ENCODE results near the gene THSD4. TPM values are rescaled to one million over a fixed set of nuclear protein-coding genes. Genes with fewer than 3 reads are reported as not detected.

Gene THSD4
- total and polyA plus RNA-seq, 3 experiments from 2014 or later, result not detected

GRCh38 chr15:71821547-71822129 is 706.4 kb downstream of the THSD4 start:
- ChIA-PET POLR2A (no interaction called here), CTCF (no interaction called here)
- H3K27ac Mint-ChIP-seq, result no peak overlapping the region
- Histone ChIP-seq H3K4me3 (ENCODE audit: low read length) (no peak overlapping the region), H3K27ac (ENCODE audit: low read depth, low read length) (no peak overlapping the region), H3K9me3 (ENCODE audit: low read length) (peaks cover 5% of the 10 kb centered on the region), H3K27me3 (ENCODE audit: insufficient read depth, low read length, poor library complexity, severe bottlenecking) (no peaks in the 10 kb centered on the region), H3K4me1 (ENCODE audit: insufficient read depth, low read length) (no peaks in the 10 kb centered on the region), H3K36me3 (ENCODE audit: insufficient read depth, low read length) (no peaks in the 10 kb centered on the region)
- H3K4me3 Mint-ChIP-seq, result no peak overlapping the region
- no peaks in the 10 kb centered on the region for H3K4me1 Mint-ChIP-seq
- peaks cover 31 to 65% (median 47%) of the 10 kb centered on the region in 3 donors for H3K36me3 Mint-ChIP-seq
- H3K27me3 Mint-ChIP-seq, result peaks cover 0 to 3% of the 10 kb centered on the region in 2 donors
- peaks cover 22 to 64% (median 41%) of the 10 kb centered on the region in 5 donors for H3K9me3 Mint-ChIP-seq
- no peak for DNase-seq

GRCh38 chr15:71822890-71823630 is 707.8 kb downstream of the THSD4 start:
- Mint-ChIP-seq H3K27ac (peak overlapping the region in 1 of 8 donors; percentile 60), H3K4me1 (no peaks in the 10 kb centered on the region), H3K9me3 (peaks cover 24 to 65% (median 41%) of the 10 kb centered on the region in 5 donors), H3K27me3 (no peaks in the 10 kb centered on the region), H3K36me3 (peaks cover 44 to 76% (median 62%) of the 10 kb centered on the region in 3 donors), H3K4me3 (no peak overlapping the region)
- Histone ChIP-seq H3K4me1 (ENCODE audit: insufficient read depth, low read length) (no peaks in the 10 kb centered on the region), H3K27me3 (ENCODE audit: insufficient read depth, low read length, poor library complexity, severe bottlenecking) (no peaks in the 10 kb centered on the region), H3K9me3 (ENCODE audit: low read length) (peaks cover 5% of the 10 kb centered on the region), H3K4me3 (ENCODE audit: low read length) (no peak overlapping the region), H3K36me3 (ENCODE audit: insufficient read depth, low read length) (peaks cover 14% of the 10 kb centered on the region), H3K27ac (ENCODE audit: low read depth, low read length) (no peak overlapping the region)
- ChIA-PET POLR2A (no interaction called here), CTCF (no interaction called here)
- no peak for DNase-seq

GRCh38 chr15:71823801-71824200 is 708.5 kb downstream of the THSD4 start:
- H3K27me3 ChIP-seq (ENCODE audit: insufficient read depth, low read length, poor library complexity, severe bottlenecking), result no peaks in the 10 kb centered on the region
- no peaks in the 10 kb centered on the region for H3K4me1 ChIP-seq (ENCODE audit: insufficient read depth, low read length)
- Mint-ChIP-seq H3K27ac (peak overlapping the region in 1 of 8 donors; percentile 60), H3K4me1 (no peaks in the 10 kb centered on the region), H3K4me3 (no peak overlapping the region), H3K27me3 (no peaks in the 10 kb centered on the region), H3K9me3 (peaks cover 22 to 59% (median 41%) of the 10 kb centered on the region in 5 donors), H3K36me3 (peaks cover 49 to 82% (median 69%) of the 10 kb centered on the region in 3 donors)
- H3K9me3 ChIP-seq (ENCODE audit: low read length), result peaks cover 5% of the 10 kb centered on the region
- no peak overlapping the region for H3K27ac ChIP-seq (ENCODE audit: low read depth, low read length)
- no peak for DNase-seq
- H3K4me3 ChIP-seq (ENCODE audit: low read length), result no peak overlapping the region
- CTCF ChIA-PET, result no interaction called here
- H3K36me3 ChIP-seq (ENCODE audit: insufficient read depth, low read length), result peaks cover 14% of the 10 kb centered on the region
- POLR2A ChIA-PET, result no interaction called here

- Histone ChIP-seq H3K27ac (ENCODE audit: low read depth, low read length) (no peak overlapping the region), H3K9me3 (ENCODE audit: low read length) (peaks cover 5% of the 10 kb centered on the region), H3K36me3 (ENCODE audit: insufficient read depth, low read length) (peaks cover 19% of the 10 kb centered on the region), H3K4me1 (ENCODE audit: insufficient read depth, low read length) (no peaks in the 10 kb centered on the region), H3K27me3 (ENCODE audit: insufficient read depth, low read length, poor library complexity, severe bottlenecking) (no peaks in the 10 kb centered on the region), H3K4me3 (ENCODE audit: low read length) (no peak overlapping the region)
- peaks cover 60 to 93% (median 83%) of the 10 kb centered on the region in 3 donors for H3K36me3 Mint-ChIP-seq
- CTCF ChIA-PET, result no interaction called here
- H3K4me1 Mint-ChIP-seq, result no peaks in the 10 kb centered on the region
- no peak for DNase-seq
- no peak overlapping the region for H3K27ac Mint-ChIP-seq
- no peaks in the 10 kb centered on the region for H3K27me3 Mint-ChIP-seq
- peaks cover 22 to 50% (median 33%) of the 10 kb centered on the region in 5 donors for H3K9me3 Mint-ChIP-seq
- H3K4me3 Mint-ChIP-seq, result no peak overlapping the region
- POLR2A ChIA-PET, result no interaction called here
Measured at GRCh38 chr15:71825021-71825730, 709.9 kb downstream of the THSD4 start.

GRCh38 chr15:71826196-71826595 is 710.9 kb downstream of the THSD4 start:
- Mint-ChIP-seq H3K4me1 (no peaks in the 10 kb centered on the region), H3K27ac (no peak overlapping the region), H3K9me3 (peaks cover 22 to 43% (median 26%) of the 10 kb centered on the region in 5 donors), H3K4me3 (no peak overlapping the region), H3K36me3 (peaks cover 64 to 87% (median 87%) of the 10 kb centered on the region in 3 donors), H3K27me3 (no peaks in the 10 kb centered on the region)
- H3K27me3 ChIP-seq (ENCODE audit: insufficient read depth, low read length, poor library complexity, severe bottlenecking), result no peaks in the 10 kb centered on the region
- CTCF ChIA-PET, result no interaction called here
- DNase-seq, result no peak
- peaks cover 19% of the 10 kb centered on the region for H3K36me3 ChIP-seq (ENCODE audit: insufficient read depth, low read length)
- POLR2A ChIA-PET, result no interaction called here
- H3K4me1 ChIP-seq (ENCODE audit: insufficient read depth, low read length), result no peaks in the 10 kb centered on the region
- H3K27ac ChIP-seq (ENCODE audit: low read depth, low read length), result no peak overlapping the region
- H3K9me3 ChIP-seq (ENCODE audit: low read length), result peaks cover 5% of the 10 kb centered on the region
- H3K4me3 ChIP-seq (ENCODE audit: low read length), result no peak overlapping the region

- POLR2A ChIA-PET, result no interaction called here
- H3K27me3 Mint-ChIP-seq, result no peaks in the 10 kb centered on the region
- DNase-seq, result no peak
- CTCF ChIA-PET, result no interaction called here
- no peak overlapping the region for H3K4me3 Mint-ChIP-seq
- H3K27me3 ChIP-seq (ENCODE audit: insufficient read depth, low read length, poor library complexity, severe bottlenecking), result no peaks in the 10 kb centered on the region
- no peak overlapping the region for H3K27ac ChIP-seq (ENCODE audit: low read depth, low read length)
- H3K4me3 ChIP-seq (ENCODE audit: low read length), result no peak overlapping the region
- H3K36me3 ChIP-seq (ENCODE audit: insufficient read depth, low read length), result peaks cover 19% of the 10 kb centered on the region
- no peaks in the 10 kb centered on the region for H3K4me1 Mint-ChIP-seq
- H3K36me3 Mint-ChIP-seq, result peaks cover 43 to 59% (median 49%) of the 10 kb centered on the region in 3 donors
- H3K4me1 ChIP-seq (ENCODE audit: insufficient read depth, low read length), result no peaks in the 10 kb centered on the region
- no peak overlapping the region for H3K27ac Mint-ChIP-seq
- H3K9me3 Mint-ChIP-seq, result peaks cover 0 to 4% (median 0%) of the 10 kb centered on the region in 5 donors
- H3K9me3 ChIP-seq (ENCODE audit: low read length), result no peaks in the 10 kb centered on the region
Measured at GRCh38 chr15:71830981-71831380, 715.7 kb downstream of the THSD4 start.

Other genes with a start within 250 kb of the THSD4 start
- under 1 TPM; 0.18 to 0.20 TPM for gene THAP10, start 223.0 kb upstream of the THSD4 start, total RNA-seq
- not detected for gene THAP10, start 223.0 kb upstream of the THSD4 start, polyA plus RNA-seq
- gene LRRC49, start 222.6 kb upstream of the THSD4 start, total RNA-seq, result under 1 TPM; 0.46 to 0.62 TPM
- not detected for gene LRRC49, start 222.6 kb upstream of the THSD4 start, polyA plus RNA-seq

All from CD8-positive, alpha-beta memory T cell (primary cell).